ENCODE results near the gene ADAMTS2.

DNA sequence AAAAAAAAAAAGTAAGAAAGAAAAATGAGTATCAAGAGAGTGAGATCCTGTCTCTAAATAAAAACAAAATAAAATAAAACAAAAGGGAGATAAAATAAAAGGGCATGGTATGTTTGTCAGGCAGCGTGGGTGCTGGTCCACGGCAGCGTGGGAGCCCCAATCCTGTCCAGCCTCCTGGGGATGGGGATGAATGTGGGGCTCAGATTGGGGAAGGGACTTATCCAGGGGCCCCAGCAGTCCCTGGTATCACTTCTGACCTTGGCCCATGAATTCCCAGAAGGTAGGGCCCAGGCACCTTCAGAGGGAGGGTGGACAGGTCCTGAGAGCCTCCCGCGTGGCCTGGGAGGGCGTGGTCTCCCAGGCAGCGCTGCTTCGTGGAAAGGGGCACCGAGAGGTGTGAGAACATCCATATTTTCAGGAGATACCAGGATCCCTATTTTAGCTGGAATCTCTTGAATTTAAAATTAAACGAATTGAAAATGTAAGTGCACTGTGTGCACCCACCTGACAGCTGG is 213.9 kb downstream of the ADAMTS2 start:
- TF ChIP-seq, protein P1, sequence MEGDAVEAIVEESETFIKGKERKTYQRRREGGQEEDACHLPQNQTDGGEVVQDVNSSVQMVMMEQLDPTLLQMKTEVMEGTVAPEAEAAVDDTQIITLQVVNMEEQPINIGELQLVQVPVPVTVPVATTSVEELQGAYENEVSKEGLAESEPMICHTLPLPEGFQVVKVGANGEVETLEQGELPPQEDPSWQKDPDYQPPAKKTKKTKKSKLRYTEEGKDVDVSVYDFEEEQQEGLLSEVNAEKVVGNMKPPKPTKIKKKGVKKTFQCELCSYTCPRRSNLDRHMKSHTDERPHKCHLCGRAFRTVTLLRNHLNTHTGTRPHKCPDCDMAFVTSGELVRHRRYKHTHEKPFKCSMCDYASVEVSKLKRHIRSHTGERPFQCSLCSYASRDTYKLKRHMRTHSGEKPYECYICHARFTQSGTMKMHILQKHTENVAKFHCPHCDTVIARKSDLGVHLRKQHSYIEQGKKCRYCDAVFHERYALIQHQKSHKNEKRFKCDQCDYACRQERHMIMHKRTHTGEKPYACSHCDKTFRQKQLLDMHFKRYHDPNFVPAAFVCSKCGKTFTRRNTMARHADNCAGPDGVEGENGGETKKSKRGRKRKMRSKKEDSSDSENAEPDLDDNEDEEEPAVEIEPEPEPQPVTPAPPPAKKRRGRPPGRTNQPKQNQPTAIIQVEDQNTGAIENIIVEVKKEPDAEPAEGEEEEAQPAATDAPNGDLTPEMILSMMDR (IDR thresholded peaks at IDR 0.05), result no peak
- TF ChIP-seq POLR2A (IDR thresholded peaks at IDR 0.05) (no peak), EP300 (IDR thresholded peaks at IDR 0.05) (no peak), POLR2AphosphoS5 (IDR thresholded peaks at IDR 0.05) (no peak)
